IMR-90 (cell line): ENCODE results near the gene GPR39. TPM values are rescaled to one million over a fixed set of nuclear protein-coding genes. Genes with fewer than 3 reads are reported as not detected.

ENCODE experiments used
- ATAC-seq: fragments of 200-7000 bp; cut with Tn5 transposase; 2 replicates; pipeline ENCODE4 v1.9.1; 2020; ENCODE audit warnings: low read depth, mild to moderate bottlenecking, moderate library complexity
- BruUV-seq: library from RNA; stranded (reverse); fragments of 400-500 nt; replicated peaks from 2 replicates; lab custom pipeline; 2021; lab: Mats Ljungman, UMichigan
- CTCF ChIA-PET: fragments of 300-600 bp; formaldehyde crosslinking; extraction: SDS; loops from one replicate; lab custom pipeline; 2021; ENCODE audit warnings: antibody characterized with exemption; lab: Yijun Ruan, JAX
- POLR2A ChIA-PET: fragments of 300-600 bp; sonication (Branson Sonifier 250); formaldehyde crosslinking; loops from one replicate; lab custom pipeline; 2022; ENCODE audit warnings: antibody characterized with exemption; ENCODE audit not compliant: unreplicated experiment; lab: Charles Lee
- DNase-seq: peaks from one replicate; pipeline ENCODE4 v3.0.0; 2013
- H2AFZ ChIP-seq: replicated peaks from 2 replicates; pipeline ENCODE3; 2013; ENCODE audit warnings: low read length, mild to moderate bottlenecking; ENCODE audit not compliant: poor library complexity
- H2AK5ac ChIP-seq: 2 replicates; pipeline ENCODE4 v1.6.1; 2013; ENCODE audit warnings: low read depth, low read length, inconsistent platforms
- H2AK9ac ChIP-seq: replicated peaks from 2 replicates; pipeline ENCODE3; 2013; ENCODE audit warnings: mild to moderate bottlenecking, low read depth, low read length, moderate library complexity; ENCODE audit not compliant: poor library complexity
- H2BK120ac ChIP-seq: 2 replicates; pipeline ENCODE4 v1.6.1; 2013; ENCODE audit warnings: low read depth, low read length, inconsistent platforms
- H2BK15ac ChIP-seq: 3 replicates; pipeline ENCODE4 v1.6.1; 2013; ENCODE audit warnings: low read depth, low read length, inconsistent platforms
- H2BK20ac ChIP-seq: 2 replicates; pipeline ENCODE4 v1.6.1; 2013; ENCODE audit warnings: low read depth, mild to moderate bottlenecking, inconsistent platforms, low read length, moderate library complexity
- H2BK5ac ChIP-seq: 2 replicates; pipeline ENCODE4 v1.6.1; 2013; ENCODE audit warnings: mild to moderate bottlenecking, low read depth, low read length, inconsistent platforms; ENCODE audit not compliant: poor library complexity, severe bottlenecking
- H3K14ac ChIP-seq: replicated peaks from 2 replicates; pipeline ENCODE4 v1.6.1; 2013; ENCODE audit warnings: low read depth, low read length, inconsistent platforms
- H3K18ac ChIP-seq: 2 replicates; pipeline ENCODE4 v1.6.1; 2013; ENCODE audit warnings: low read depth, low read length, control low read depth
- H3K23ac ChIP-seq: 2 replicates; pipeline ENCODE4 v1.6.1; 2013; ENCODE audit warnings: low read depth, low read length, inconsistent platforms
- H3K27ac ChIP-seq: 2 replicates; pipeline ENCODE4 v1.5.1; 2013; ENCODE audit warnings: mild to moderate bottlenecking, control low read depth, low read length; ENCODE audit not compliant: insufficient read depth
- H3K27me3 ChIP-seq: 2 replicates; pipeline ENCODE4 v1.6.1; 2013; ENCODE audit warnings: low read length; ENCODE audit not compliant: control insufficient read depth, insufficient read depth
- H3K36me3 ChIP-seq: 2 replicates; pipeline ENCODE4 v1.6.1; 2013; ENCODE audit warnings: low read length, mixed read lengths; ENCODE audit not compliant: control insufficient read depth, insufficient read depth
- H3K4ac ChIP-seq: 2 replicates; pipeline ENCODE4 v1.6.1; 2013; ENCODE audit warnings: low read depth, low read length, inconsistent platforms
- H3K4me1 ChIP-seq: 2 replicates; pipeline ENCODE4 v1.6.1; 2013; ENCODE audit warnings: low read length, mixed read lengths; ENCODE audit not compliant: control insufficient read depth, insufficient read depth
- H3K4me2 ChIP-seq: 2 replicates; pipeline ENCODE4 v1.6.1; 2013; ENCODE audit warnings: low read depth, mild to moderate bottlenecking, control low read depth, low read length, moderate library complexity
- H3K4me3 ChIP-seq: 2 replicates; pipeline ENCODE4 v1.5.1; 2013; ENCODE audit warnings: low read depth, mild to moderate bottlenecking, control low read depth, low read length, moderate library complexity; ENCODE audit not compliant: insufficient read depth
- H3K56ac ChIP-seq: 2 replicates; pipeline ENCODE4 v1.6.1; 2013; ENCODE audit warnings: low read length, inconsistent platforms; ENCODE audit not compliant: insufficient read depth; ENCODE audit errors: extremely low read depth
- H3K79me1 ChIP-seq, 2 experiments: 2 replicates each; pipeline ENCODE4 v1.6.1; 2013; ENCODE audit warnings: low read length in 2 of 2, inconsistent platforms in 1 of 2, low read depth in 1 of 2
- H3K9ac ChIP-seq: 2 replicates; pipeline ENCODE4 v1.6.1; 2013; ENCODE audit warnings: low read depth, low read length, control low read depth
- H3K9me1 ChIP-seq: 2 replicates; pipeline ENCODE4 v1.6.1; 2013; ENCODE audit warnings: low read length, inconsistent platforms; ENCODE audit not compliant: insufficient read depth
- H3K9me3 ChIP-seq: 2 replicates; pipeline ENCODE4 v1.6.1; 2013; ENCODE audit warnings: low read length; ENCODE audit not compliant: control insufficient read depth, insufficient read depth
- H4K20me1 ChIP-seq: 2 replicates; pipeline ENCODE4 v1.6.1; 2013; ENCODE audit warnings: low read length, inconsistent platforms; ENCODE audit not compliant: insufficient read depth
- H4K5ac ChIP-seq: 2 replicates; pipeline ENCODE4 v1.6.1; 2013; ENCODE audit warnings: mild to moderate bottlenecking, low read depth, low read length, control low read depth
- H4K8ac ChIP-seq, 2 experiments: 2 replicates each; pipeline ENCODE4 v1.6.1; 2013; ENCODE audit warnings: low read depth in 2 of 2, low read length in 2 of 2, control low read depth in 1 of 2, inconsistent platforms in 1 of 2
- H4K91ac ChIP-seq: 2 replicates; pipeline ENCODE4 v1.6.1; 2013; ENCODE audit warnings: low read depth, low read length, inconsistent platforms; ENCODE audit not compliant: insufficient read depth
- BHLHE40 ChIP-seq: fragments of 150-350 bp; IDR thresholded peaks from 2 replicates; pipeline ENCODE4 v1.6.1; 2016; ENCODE audit warnings: mild to moderate bottlenecking, low read depth, low read length
- CEBPB ChIP-seq: IDR thresholded peaks from 2 replicates; pipeline ENCODE4 v1.6.1; 2012; ENCODE audit warnings: low read depth, low read length, improper control_type of control experiment
- CHD1 ChIP-seq: IDR thresholded peaks from 2 replicates; pipeline ENCODE4 v1.6.1; 2012; ENCODE audit warnings: low read depth, low read length, improper control_type of control experiment
- FOS ChIP-seq: fragments of 150-350 bp; IDR thresholded peaks from 2 replicates; pipeline ENCODE4 v1.6.1; 2016; ENCODE audit warnings: low read depth, low read length
- MAFK ChIP-seq: IDR thresholded peaks from 2 replicates; pipeline ENCODE4 v1.6.1; 2012; ENCODE audit warnings: low read depth, low read length, improper control_type of control experiment
- MAZ ChIP-seq: IDR thresholded peaks from 2 replicates; pipeline ENCODE4 v1.6.1; 2012; ENCODE audit warnings: low read depth, mild to moderate bottlenecking, low read length, improper control_type of control experiment, moderate library complexity, borderline replicate concordance
- MXI1 ChIP-seq: IDR thresholded peaks from 2 replicates; pipeline ENCODE4 v1.6.1; 2012; ENCODE audit warnings: low read depth, mild to moderate bottlenecking, low read length, moderate library complexity, borderline replicate concordance
- NFE2L2 ChIP-seq: fragments of 150-350 bp; IDR thresholded peaks from 2 replicates; pipeline ENCODE4 v1.6.1; 2016; ENCODE audit warnings: low read depth, mild to moderate bottlenecking, low read length
- POLR2A ChIP-seq: IDR thresholded peaks from 2 replicates; pipeline ENCODE4 v1.6.1; 2012; ENCODE audit warnings: mild to moderate bottlenecking, low read depth, low read length
- RAD21 ChIP-seq: IDR thresholded peaks from 2 replicates; pipeline ENCODE4 v1.6.1; 2012; ENCODE audit warnings: low read length, improper control_type of control experiment
- RCOR1 ChIP-seq: IDR thresholded peaks from 2 replicates; pipeline ENCODE4 v1.6.1; 2012; ENCODE audit warnings: mild to moderate bottlenecking, low read length, improper control_type of control experiment; ENCODE audit not compliant: insufficient replicate concordance
- RFX5 ChIP-seq: IDR thresholded peaks from 2 replicates; pipeline ENCODE4 v1.8.0; 2012; ENCODE audit warnings: low read depth, mild to moderate bottlenecking, low read length, moderate library complexity
- SMC3 ChIP-seq: fragments of 150-350 bp; IDR thresholded peaks from 2 replicates; pipeline ENCODE4 v1.6.1; 2016; ENCODE audit warnings: low read depth, mild to moderate bottlenecking, antibody characterized with exemption, low read length, moderate library complexity
- WGBS, 2 experiments: methylation state at CpG; one replicate each; pipeline versions ENCODE4 v1.1.5 to v1.1.7; 2013; ENCODE audit warnings: missing lambda C conversion rate in 2 of 2; ENCODE audit not compliant: insufficient read length in 1 of 2; ENCODE audit errors: extremely low coverage in 2 of 2; 5-methylcytosine and 5-hydroxymethylcytosine counted together
- dilution Hi-C: fragments of 300-500 bp; cut with HindIII; formaldehyde crosslinking; loops from one replicate; pipeline ENCODE4 v1.14.3; 2018; ENCODE audit warnings: low sequenced_read_pairs; ENCODE audit not compliant: unreplicated experiment
- in situ Hi-C: fragments of 300-500 bp; cut with MboI; formaldehyde crosslinking; loops from 3 replicates; pipeline ENCODE4 v1.14.3; 2019; ENCODE audit warnings: low sequenced_read_pairs, inconsistent platforms, mixed read lengths
- intact Hi-C: fragments of 100-400 bp; cut with micrococcal nuclease; formaldehyde crosslinking; loops from 2 replicates; pipeline ENCODE4 v1.10.0; 2022
- polyA plus RNA-seq, 3 experiments: library from polyadenylated mRNA; depleted of rRNA; stranded (reverse); fragments of >200 nt; gene quantifications; 2 replicates each; pipeline ENCODE4 v1.2.3, GENCODE V29; 2012; ENCODE audit warnings: low replicate concordance in 1 of 3
- total RNA-seq: library from RNA; depleted of rRNA; stranded (reverse); fragments of >200 nt; gene quantifications from 2 replicates; pipeline ENCODE4 v1.2.3, GENCODE V29; 2012
- TF ChIP-seq, protein P1 (sequence below): fragments of 150-350 bp; IDR thresholded peaks from 2 replicates; pipeline ENCODE4 v1.6.1; 2016; ENCODE audit warnings: low read depth, mild to moderate bottlenecking, low read length, moderate library complexity, borderline replicate concordance
- TF ChIP-seq, protein P2 (sequence below): fragments of 150-350 bp; IDR thresholded peaks from 2 replicates; pipeline ENCODE4 v1.6.1; 2017; ENCODE audit warnings: mild to moderate bottlenecking, antibody characterized with exemption, low read length, low read depth
- TF ChIP-seq, protein P3 (sequence below): conservative IDR thresholded peaks from 2 replicates; pipeline ENCODE4 v1.5.1; 2012; ENCODE audit warnings: mild to moderate bottlenecking, low read depth, low read length, improper control_type of control experiment

Gene GPR39
- total and polyA plus RNA-seq, 2 of the 4 experiments (the other 2 are of a cell fraction) = 4.4 to 9.0 TPM

GRCh38 chr2:132662732-132663131 lies 246.1 kb downstream of the GPR39 start:
- Histone ChIP-seq H3K14ac (no peak overlapping the region), H3K9me1 (peaks cover 21% of the 10 kb centered on the region), H3K36me3 (peaks cover 11% of the 10 kb centered on the region; the same call in 1 of the 2 replicates), H3K4me1 (peaks cover 15% of the 10 kb centered on the region), H3K56ac (no peak overlapping the region), H3K9ac (no peak overlapping the region), H4K5ac (no peak overlapping the region), H2BK20ac (peak overlapping the region; percentile 47; the same call in 1 of the 2 replicates), H3K4me3 (peak overlapping the region; percentile 1; the same call in 1 of the 2 replicates), H2AK5ac (no peak overlapping the region), H3K4me2 (peak overlapping the region; percentile 53), H3K18ac (peak overlapping the region; percentile 50; the same call in 1 of the 2 replicates), H2AFZ (no peak overlapping the region), H2BK15ac (no peak overlapping the region; the same call in 2 of the 3 replicates), H3K27ac (no peak overlapping the region; the same call in 1 of the 2 replicates), H3K4ac (no peak overlapping the region), H3K23ac (no peak overlapping the region), H3K79me1 (peaks cover 30 to 78% of the 10 kb centered on the region in 2 experiments), H2BK120ac (peak overlapping the region; percentile 75; the same call in 1 of the 2 replicates), H4K20me1 (peaks cover 8% of the 10 kb centered on the region; the same call in 1 of the 2 replicates), H4K8ac (no peak overlapping the region), H3K27me3 (no peaks in the 10 kb centered on the region), H3K9me3 (no peaks in the 10 kb centered on the region), H2BK5ac (peak overlapping the region; percentile 71), H4K91ac (no peak overlapping the region), H2AK9ac (no peak overlapping the region)
- POLR2A ChIA-PET = no interaction called here
- CTCF ChIA-PET = no interaction called here
- dilution Hi-C loops = no loop called here
- in situ Hi-C loops = loop anchor here (25.0 kb wide), 2 partner anchors 900 to 1175 kb away; partner anchors contain the start of gene NCKAP5
- TF ChIP-seq MAZ (no peak), RFX5 (no peak), MAFK (no peak), RAD21 (no peak), CHD1 (no peak), SMC3 (no peak), RCOR1 (no peak), FOS (no peak), MXI1 (no peak), NFE2L2 (no peak), BHLHE40 (no peak), CEBPB (no peak), POLR2A (no peak)
- TF ChIP-seq, protein P1, sequence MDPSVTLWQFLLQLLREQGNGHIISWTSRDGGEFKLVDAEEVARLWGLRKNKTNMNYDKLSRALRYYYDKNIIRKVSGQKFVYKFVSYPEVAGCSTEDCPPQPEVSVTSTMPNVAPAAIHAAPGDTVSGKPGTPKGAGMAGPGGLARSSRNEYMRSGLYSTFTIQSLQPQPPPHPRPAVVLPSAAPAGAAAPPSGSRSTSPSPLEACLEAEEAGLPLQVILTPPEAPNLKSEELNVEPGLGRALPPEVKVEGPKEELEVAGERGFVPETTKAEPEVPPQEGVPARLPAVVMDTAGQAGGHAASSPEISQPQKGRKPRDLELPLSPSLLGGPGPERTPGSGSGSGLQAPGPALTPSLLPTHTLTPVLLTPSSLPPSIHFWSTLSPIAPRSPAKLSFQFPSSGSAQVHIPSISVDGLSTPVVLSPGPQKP = no peak
- TF ChIP-seq, protein P2, sequence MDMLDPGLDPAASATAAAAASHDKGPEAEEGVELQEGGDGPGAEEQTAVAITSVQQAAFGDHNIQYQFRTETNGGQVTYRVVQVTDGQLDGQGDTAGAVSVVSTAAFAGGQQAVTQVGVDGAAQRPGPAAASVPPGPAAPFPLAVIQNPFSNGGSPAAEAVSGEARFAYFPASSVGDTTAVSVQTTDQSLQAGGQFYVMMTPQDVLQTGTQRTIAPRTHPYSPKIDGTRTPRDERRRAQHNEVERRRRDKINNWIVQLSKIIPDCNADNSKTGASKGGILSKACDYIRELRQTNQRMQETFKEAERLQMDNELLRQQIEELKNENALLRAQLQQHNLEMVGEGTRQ = no peak
- TF ChIP-seq, protein P3, sequence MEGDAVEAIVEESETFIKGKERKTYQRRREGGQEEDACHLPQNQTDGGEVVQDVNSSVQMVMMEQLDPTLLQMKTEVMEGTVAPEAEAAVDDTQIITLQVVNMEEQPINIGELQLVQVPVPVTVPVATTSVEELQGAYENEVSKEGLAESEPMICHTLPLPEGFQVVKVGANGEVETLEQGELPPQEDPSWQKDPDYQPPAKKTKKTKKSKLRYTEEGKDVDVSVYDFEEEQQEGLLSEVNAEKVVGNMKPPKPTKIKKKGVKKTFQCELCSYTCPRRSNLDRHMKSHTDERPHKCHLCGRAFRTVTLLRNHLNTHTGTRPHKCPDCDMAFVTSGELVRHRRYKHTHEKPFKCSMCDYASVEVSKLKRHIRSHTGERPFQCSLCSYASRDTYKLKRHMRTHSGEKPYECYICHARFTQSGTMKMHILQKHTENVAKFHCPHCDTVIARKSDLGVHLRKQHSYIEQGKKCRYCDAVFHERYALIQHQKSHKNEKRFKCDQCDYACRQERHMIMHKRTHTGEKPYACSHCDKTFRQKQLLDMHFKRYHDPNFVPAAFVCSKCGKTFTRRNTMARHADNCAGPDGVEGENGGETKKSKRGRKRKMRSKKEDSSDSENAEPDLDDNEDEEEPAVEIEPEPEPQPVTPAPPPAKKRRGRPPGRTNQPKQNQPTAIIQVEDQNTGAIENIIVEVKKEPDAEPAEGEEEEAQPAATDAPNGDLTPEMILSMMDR = no peak
- peak; percentile 77 for ATAC-seq
- no TSS peak for BruUV-seq
- intact Hi-C loops = no loop called here
- no CpG with 5 or more reads among the region's 3 CpGs for WGBS, 2 experiments
- peak; percentile 91 for DNase-seq
